ENCODE results near the gene PDE4B.

- TF ChIP-seq, protein P1, sequence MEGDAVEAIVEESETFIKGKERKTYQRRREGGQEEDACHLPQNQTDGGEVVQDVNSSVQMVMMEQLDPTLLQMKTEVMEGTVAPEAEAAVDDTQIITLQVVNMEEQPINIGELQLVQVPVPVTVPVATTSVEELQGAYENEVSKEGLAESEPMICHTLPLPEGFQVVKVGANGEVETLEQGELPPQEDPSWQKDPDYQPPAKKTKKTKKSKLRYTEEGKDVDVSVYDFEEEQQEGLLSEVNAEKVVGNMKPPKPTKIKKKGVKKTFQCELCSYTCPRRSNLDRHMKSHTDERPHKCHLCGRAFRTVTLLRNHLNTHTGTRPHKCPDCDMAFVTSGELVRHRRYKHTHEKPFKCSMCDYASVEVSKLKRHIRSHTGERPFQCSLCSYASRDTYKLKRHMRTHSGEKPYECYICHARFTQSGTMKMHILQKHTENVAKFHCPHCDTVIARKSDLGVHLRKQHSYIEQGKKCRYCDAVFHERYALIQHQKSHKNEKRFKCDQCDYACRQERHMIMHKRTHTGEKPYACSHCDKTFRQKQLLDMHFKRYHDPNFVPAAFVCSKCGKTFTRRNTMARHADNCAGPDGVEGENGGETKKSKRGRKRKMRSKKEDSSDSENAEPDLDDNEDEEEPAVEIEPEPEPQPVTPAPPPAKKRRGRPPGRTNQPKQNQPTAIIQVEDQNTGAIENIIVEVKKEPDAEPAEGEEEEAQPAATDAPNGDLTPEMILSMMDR (IDR thresholded peaks at IDR 0.05): no peak
- TF ChIP-seq POLR2A (IDR thresholded peaks at IDR 0.05): no peak
These were observed 594.0 kb downstream of the PDE4B start for GRCh38 chr1:66386712-66387111.

All from body of pancreas (tissue), 4 donors.